Measurements from ENCODE around the gene SAMD4A.

SAMD4A gene

GRCh38 chr14:54709867-54710266 is 142.9 kb downstream of the SAMD4A start:
- no peak for FAIRE-seq

- FAIRE-seq = no peak
Observed at GRCh38 chr14:54711312-54711711, 144.4 kb downstream of the SAMD4A start.

GRCh38 chr14:54711812-54712464 is 145.0 kb downstream of the SAMD4A start:
- no peak for FAIRE-seq

GRCh38 chr14:54712465-54713200 is 145.7 kb downstream of the SAMD4A start:
- no peak for FAIRE-seq

GRCh38 chr14:54713379-54713778 is 146.5 kb downstream of the SAMD4A start:
- no peak for FAIRE-seq

GRCh38 chr14:54715239-54715638 is 148.3 kb downstream of the SAMD4A start:
- no peak for FAIRE-seq

GRCh38 chr14:54715811-54716210 is 148.9 kb downstream of the SAMD4A start:
- no peak for FAIRE-seq

GRCh38 chr14:54716862-54717261 is 149.9 kb downstream of the SAMD4A start:
- no peak for FAIRE-seq

- no peak for FAIRE-seq
Observed at GRCh38 chr14:54718046-54718445, 151.1 kb downstream of the SAMD4A start.

GRCh38 chr14:54719406-54719805 is 152.5 kb downstream of the SAMD4A start:
- FAIRE-seq = no peak

- FAIRE-seq = no peak
Observed at GRCh38 chr14:54722791-54723432, 156.0 kb downstream of the SAMD4A start.

- FAIRE-seq = no peak
Observed at GRCh38 chr14:54724123-54724522, 157.2 kb downstream of the SAMD4A start.

GRCh38 chr14:54724676-54725325 is 157.9 kb downstream of the SAMD4A start:
- no peak for FAIRE-seq

- FAIRE-seq = no peak
Observed at GRCh38 chr14:54725998-54726397, 159.1 kb downstream of the SAMD4A start.

GRCh38 chr14:54727929-54728328 is 161.0 kb downstream of the SAMD4A start:
- FAIRE-seq = no peak

- no peak for FAIRE-seq
Observed at GRCh38 chr14:54728700-54729527, 162.0 kb downstream of the SAMD4A start.

- no peak for FAIRE-seq
Observed at GRCh38 chr14:54730156-54730961, 163.4 kb downstream of the SAMD4A start.

- FAIRE-seq = no peak
Observed at GRCh38 chr14:54734966-54735365, 168.0 kb downstream of the SAMD4A start.

- FAIRE-seq = no peak
Observed at GRCh38 chr14:54735424-54735823, 168.5 kb downstream of the SAMD4A start.

GRCh38 chr14:54737132-54737711 is 170.3 kb downstream of the SAMD4A start:
- FAIRE-seq = no peak

- FAIRE-seq = no peak
Observed at GRCh38 chr14:54738009-54738408, 171.1 kb downstream of the SAMD4A start.
